ENCODE data around the gene ZNF578.
"Not testable (repeated sequence)": the region's sequence is repeated elsewhere in the genome, so short reads cannot be mapped to it uniquely, and the experiment has no call there.

The ZNF578 gene

DNA sequence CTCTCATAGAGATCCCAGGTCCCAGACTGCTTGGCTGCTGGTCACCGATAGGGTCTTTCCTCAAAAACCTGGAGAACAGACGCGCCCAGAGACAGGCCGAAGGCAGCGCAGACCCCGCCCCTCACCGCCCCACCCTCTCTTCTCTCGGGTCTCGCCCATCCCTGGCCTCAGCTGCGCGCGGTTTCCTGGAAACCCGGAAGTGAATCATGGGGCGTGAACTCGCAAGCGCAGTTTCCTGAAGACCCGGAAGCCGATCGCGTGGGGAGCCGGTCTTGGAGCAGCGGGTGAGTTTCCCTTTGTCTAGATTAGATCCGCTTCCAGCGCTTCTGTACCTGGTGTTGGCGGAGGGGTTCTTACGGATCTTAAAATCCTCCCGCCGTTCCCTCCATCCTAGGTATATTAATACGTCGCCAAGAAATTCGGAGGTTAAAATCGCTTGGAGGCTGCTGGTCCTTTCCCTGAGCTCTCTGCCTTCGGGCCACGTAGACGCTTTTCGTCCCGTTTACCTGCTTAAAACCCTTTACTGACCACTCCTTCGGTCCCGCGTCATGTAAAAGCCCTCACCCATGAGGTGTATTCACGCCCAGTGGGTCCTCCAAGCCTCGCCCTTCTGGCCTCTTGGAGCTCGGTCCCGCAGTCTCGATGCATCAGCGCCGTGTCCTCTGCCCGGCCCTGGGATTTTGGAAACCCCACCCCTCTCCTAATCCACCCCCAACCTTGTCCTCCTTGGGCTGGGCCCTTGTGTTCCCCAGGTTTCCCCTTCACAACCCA lies at the start of gene ZNF578:
Gene ZNF578, plus strand, starts transcription at position 230 of the 771 bp plus-strand sequence. CDS start 48,293 bp downstream, outside the sequence.
- H3K36me3 ChIP-seq (ENCODE audit: insufficient read depth, low read depth, low read length), result no peaks in the 10 kb centered on the region
- H3K4me3 ChIP-seq (ENCODE audit: low read length), result no peak within 1 kb of the TSS
- H3K4me1 ChIP-seq (ENCODE audit: insufficient read depth, low read length), result no peaks in the 10 kb centered on the region
- H3K9me3 ChIP-seq (ENCODE audit: insufficient read depth, low read depth, low read length), result peaks cover 86% of the 10 kb centered on the region
- H3K27me3 ChIP-seq (ENCODE audit: insufficient read depth, low read length), result no peaks in the 10 kb centered on the region
- H3K27ac ChIP-seq (ENCODE audit: low read length), result no peak within 1 kb of the TSS
- H3K9ac ChIP-seq (ENCODE audit: low read depth, low read length), result no peak within 1 kb of the TSS

GRCh38 chr19:52410276-52410675 lies 43.1 kb upstream of the ZNF578 start:
- Histone ChIP-seq H3K4me3 (ENCODE audit: low read length) (no peak overlapping the region), H3K9ac (ENCODE audit: low read depth, low read length) (no peak overlapping the region), H3K4me1 (ENCODE audit: insufficient read depth, low read length) (no peaks in the 10 kb centered on the region), H3K27me3 (ENCODE audit: insufficient read depth, low read length) (no peaks in the 10 kb centered on the region), H3K36me3 (ENCODE audit: insufficient read depth, low read depth, low read length) (no peaks in the 10 kb centered on the region), H3K9me3 (ENCODE audit: insufficient read depth, low read depth, low read length) (peaks cover 83% of the 10 kb centered on the region), H3K27ac (ENCODE audit: low read length) (no peak overlapping the region)

GRCh38 chr19:52415711-52416110 lies 37.6 kb upstream of the ZNF578 start:
- no peaks in the 10 kb centered on the region for H3K4me1 ChIP-seq (ENCODE audit: insufficient read depth, low read length)
- no peak overlapping the region for H3K27ac ChIP-seq (ENCODE audit: low read length)
- H3K4me3 ChIP-seq (ENCODE audit: low read length), result no peak overlapping the region
- no peak overlapping the region for H3K9ac ChIP-seq (ENCODE audit: low read depth, low read length)
- peaks cover 90% of the 10 kb centered on the region for H3K9me3 ChIP-seq (ENCODE audit: insufficient read depth, low read depth, low read length)
- no peaks in the 10 kb centered on the region for H3K27me3 ChIP-seq (ENCODE audit: insufficient read depth, low read length)
- no peaks in the 10 kb centered on the region for H3K36me3 ChIP-seq (ENCODE audit: insufficient read depth, low read depth, low read length)

DNA sequence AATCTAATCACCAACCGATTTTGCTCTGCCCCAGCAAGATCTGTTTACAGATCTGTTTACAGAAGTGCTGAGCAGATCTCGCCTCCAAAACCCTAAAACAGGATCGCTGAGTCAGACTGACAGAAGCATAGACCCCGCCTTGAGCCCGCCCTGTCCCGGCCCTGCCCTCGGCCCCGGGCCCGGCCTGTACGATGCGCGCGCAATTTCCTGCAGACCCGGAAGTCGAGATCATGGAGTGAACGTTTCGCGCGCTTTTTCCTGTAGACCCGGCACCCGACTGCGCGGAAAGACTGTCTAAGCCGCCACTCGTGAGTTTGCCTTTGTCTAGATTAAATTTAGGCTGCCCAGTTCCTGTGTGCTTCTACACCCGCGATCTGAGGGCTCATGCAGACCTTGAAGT lies 24.4 kb upstream of the ZNF578 start, which contains the start of gene ZNF534:
Gene ZNF534, plus strand, starts transcription at position 212 of the 400 bp plus-strand sequence. CDS start 2,327 bp downstream, outside the sequence.
- Histone ChIP-seq H3K36me3 (ENCODE audit: insufficient read depth, low read depth, low read length) (no peaks in the 10 kb centered on the region), H3K9ac (ENCODE audit: low read depth, low read length) (no peak within 1 kb of the TSS), H3K4me3 (ENCODE audit: low read length) (no peak within 1 kb of the TSS), H3K27me3 (ENCODE audit: insufficient read depth, low read length) (no peaks in the 10 kb centered on the region), H3K9me3 (ENCODE audit: insufficient read depth, low read depth, low read length) (peaks cover 67% of the 10 kb centered on the region), H3K4me1 (ENCODE audit: insufficient read depth, low read length) (no peaks in the 10 kb centered on the region), H3K27ac (ENCODE audit: low read length) (no peak within 1 kb of the TSS)

DNA sequence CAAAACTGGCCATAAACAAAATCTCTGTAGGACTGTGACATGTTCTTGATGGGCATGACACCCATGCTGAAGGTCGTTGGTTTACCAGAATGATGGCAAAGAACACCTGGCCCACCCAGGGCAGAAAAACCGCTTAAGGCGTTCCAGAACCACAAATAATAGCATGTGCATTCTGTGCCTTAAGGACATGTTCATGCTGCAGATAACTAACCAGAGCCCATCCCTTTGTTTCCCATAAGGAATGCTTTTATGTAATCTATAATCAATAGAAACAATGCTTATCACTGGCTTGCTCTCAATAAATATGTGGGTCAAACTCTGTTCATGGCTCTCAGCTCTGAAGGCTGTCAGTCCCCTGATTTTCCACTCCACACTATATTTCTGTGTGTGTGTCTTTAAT lies 11.2 kb upstream of the ZNF578 start:
- no peak overlapping the region for H3K9ac ChIP-seq (ENCODE audit: low read depth, low read length)
- H3K27me3 ChIP-seq (ENCODE audit: insufficient read depth, low read length), result no peaks in the 10 kb centered on the region
- no peak overlapping the region for H3K27ac ChIP-seq (ENCODE audit: low read length)
- H3K36me3 ChIP-seq (ENCODE audit: insufficient read depth, low read depth, low read length), result no peaks in the 10 kb centered on the region
- H3K4me3 ChIP-seq (ENCODE audit: low read length), result no peak overlapping the region
- peaks cover 87% of the 10 kb centered on the region for H3K9me3 ChIP-seq (ENCODE audit: insufficient read depth, low read depth, low read length)
- H3K4me1 ChIP-seq (ENCODE audit: insufficient read depth, low read length), result no peaks in the 10 kb centered on the region

DNA sequence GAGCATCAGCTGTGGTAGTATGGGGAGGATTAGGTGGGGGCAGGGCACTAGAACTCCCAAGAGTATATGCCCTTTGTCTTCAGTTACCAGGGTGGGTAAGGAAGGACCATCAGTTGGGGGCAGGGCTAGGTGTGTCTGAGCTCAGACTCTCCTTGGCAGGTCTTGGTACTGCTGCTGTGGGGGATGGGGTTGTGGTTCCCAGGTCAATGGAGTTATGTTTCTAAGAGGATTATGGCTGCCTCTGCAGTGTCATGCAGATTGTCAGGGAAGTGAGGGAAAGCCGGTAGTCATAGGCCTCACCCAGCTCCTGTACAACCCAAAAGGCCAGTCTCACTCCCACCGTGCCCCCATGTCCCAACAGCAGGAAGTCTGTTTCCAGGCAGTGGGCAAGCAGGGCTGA lies 8.8 kb upstream of the ZNF578 start:
- H3K4me1 ChIP-seq (ENCODE audit: insufficient read depth, low read length), result no peaks in the 10 kb centered on the region
- no peak overlapping the region for H3K9ac ChIP-seq (ENCODE audit: low read depth, low read length)
- H3K27ac ChIP-seq (ENCODE audit: low read length), result no peak overlapping the region
- peaks cover 90% of the 10 kb centered on the region for H3K9me3 ChIP-seq (ENCODE audit: insufficient read depth, low read depth, low read length)
- no peak overlapping the region for H3K4me3 ChIP-seq (ENCODE audit: low read length)
- H3K36me3 ChIP-seq (ENCODE audit: insufficient read depth, low read depth, low read length), result no peaks in the 10 kb centered on the region
- H3K27me3 ChIP-seq (ENCODE audit: insufficient read depth, low read length), result no peaks in the 10 kb centered on the region

DNA sequence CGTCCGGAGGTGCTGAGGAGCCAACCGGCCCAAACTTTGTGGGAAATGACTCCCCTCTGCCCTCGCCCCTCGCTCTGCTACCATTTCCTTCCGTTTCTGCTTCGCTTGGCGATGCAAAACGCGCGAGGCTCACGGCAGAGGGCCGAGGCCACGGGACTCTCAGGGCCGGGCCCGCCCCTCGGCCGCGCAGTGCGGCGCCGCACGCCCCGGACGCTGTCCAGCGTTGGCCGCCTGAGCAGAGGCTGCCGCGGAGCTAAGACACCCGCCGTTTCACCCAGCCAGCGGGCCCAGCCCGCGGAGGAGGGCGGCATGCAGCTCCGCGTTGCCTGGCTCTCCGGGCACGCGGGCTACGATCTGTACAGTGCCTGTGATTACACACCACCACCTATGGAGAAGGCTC lies 2.1 kb upstream of the ZNF578 start:
- no peaks in the 10 kb centered on the region for H3K27me3 ChIP-seq (ENCODE audit: insufficient read depth, low read length)
- H3K36me3 ChIP-seq (ENCODE audit: insufficient read depth, low read depth, low read length), result no peaks in the 10 kb centered on the region
- peaks cover 87% of the 10 kb centered on the region for H3K9me3 ChIP-seq (ENCODE audit: insufficient read depth, low read depth, low read length)
- H3K4me1 ChIP-seq (ENCODE audit: insufficient read depth, low read length), result no peaks in the 10 kb centered on the region
- no peak overlapping the region for H3K4me3 ChIP-seq (ENCODE audit: low read length)
- H3K9ac ChIP-seq (ENCODE audit: low read depth, low read length), result no peak overlapping the region
- no peak overlapping the region for H3K27ac ChIP-seq (ENCODE audit: low read length)

GRCh38 chr19:52464798-52465470 lies 11.6 kb downstream of the ZNF578 start:
- H3K4me3 ChIP-seq (ENCODE audit: low read length), result no peak overlapping the region
- H3K4me1 ChIP-seq (ENCODE audit: insufficient read depth, low read length), result no peaks in the 10 kb centered on the region
- no peak overlapping the region for H3K27ac ChIP-seq (ENCODE audit: low read length)
- no peaks in the 10 kb centered on the region for H3K36me3 ChIP-seq (ENCODE audit: insufficient read depth, low read depth, low read length)
- H3K27me3 ChIP-seq (ENCODE audit: insufficient read depth, low read length), result no peaks in the 10 kb centered on the region
- peaks cover 83% of the 10 kb centered on the region for H3K9me3 ChIP-seq (ENCODE audit: insufficient read depth, low read depth, low read length)
- no peak overlapping the region for H3K9ac ChIP-seq (ENCODE audit: low read depth, low read length)

- Histone ChIP-seq H3K36me3 (ENCODE audit: insufficient read depth, low read depth, low read length) (no peaks in the 10 kb centered on the region), H3K27me3 (ENCODE audit: insufficient read depth, low read length) (no peaks in the 10 kb centered on the region), H3K4me1 (ENCODE audit: insufficient read depth, low read length) (no peaks in the 10 kb centered on the region), H3K27ac (ENCODE audit: low read length) (no peak overlapping the region), H3K4me3 (ENCODE audit: low read length) (peak overlapping the region; percentile 6; the same call in 1 of the 2 replicates), H3K9me3 (ENCODE audit: insufficient read depth, low read depth, low read length) (peaks cover 98% of the 10 kb centered on the region), H3K9ac (ENCODE audit: low read depth, low read length) (no peak overlapping the region)
Measured at GRCh38 chr19:52473655-52474350, 20.4 kb downstream of the ZNF578 start.

- no peaks in the 10 kb centered on the region for H3K27me3 ChIP-seq (ENCODE audit: insufficient read depth, low read length)
- H3K36me3 ChIP-seq (ENCODE audit: insufficient read depth, low read depth, low read length), result no peaks in the 10 kb centered on the region
- peaks cover 98% of the 10 kb centered on the region for H3K9me3 ChIP-seq (ENCODE audit: insufficient read depth, low read depth, low read length)
- peak overlapping the region; percentile 11; the same call in 1 of the 2 replicates for H3K4me3 ChIP-seq (ENCODE audit: low read length)
- H3K9ac ChIP-seq (ENCODE audit: low read depth, low read length), result no peak overlapping the region
- no peak overlapping the region for H3K27ac ChIP-seq (ENCODE audit: low read length)
- H3K4me1 ChIP-seq (ENCODE audit: insufficient read depth, low read length), result no peaks in the 10 kb centered on the region
Measured at GRCh38 chr19:52474351-52475127, 21.2 kb downstream of the ZNF578 start.

- not testable (repeated sequence) for H3K4me3 ChIP-seq (ENCODE audit: low read length); H3K27me3 ChIP-seq (ENCODE audit: insufficient read depth, low read length); H3K27ac ChIP-seq (ENCODE audit: low read length); H3K4me1 ChIP-seq (ENCODE audit: insufficient read depth, low read length); H3K36me3 ChIP-seq (ENCODE audit: insufficient read depth, low read depth, low read length); H3K9ac ChIP-seq (ENCODE audit: low read depth, low read length)
- peaks cover 34% of the 10 kb centered on the region for H3K9me3 ChIP-seq (ENCODE audit: insufficient read depth, low read depth, low read length)
Measured at GRCh38 chr19:52484111-52484743, 30.9 kb downstream of the ZNF578 start.
